GM12878 (cell line): ENCODE results near the gene SH3D19. TPM values are rescaled to one million over a fixed set of nuclear protein-coding genes. Genes with fewer than 3 reads are reported as not detected.

Experiments
- ATAC-seq: fragments of 200-7000 bp; cut with Tn5 transposase; 3 replicates; pipeline ENCODE4 v1.9.1; 2020; ENCODE audit warnings: mild to moderate bottlenecking, moderate library complexity
- BruUV-seq: library from RNA; stranded (reverse); fragments of 400-500 nt; replicated peaks from 2 replicates; lab custom pipeline; 2021; lab: Mats Ljungman, UMichigan
- CTCF ChIA-PET: fragments of 300-600 bp; sonication (Branson Sonifier 250); formaldehyde crosslinking; extraction: SDS; loops from one replicate; lab custom pipeline; 2021; ENCODE audit warnings: inconsistent platforms; lab: Yijun Ruan, JAX
- POLR2A ChIA-PET: fragments of 350-600 bp; formaldehyde crosslinking; extraction: SDS; loops from one replicate; lab custom pipeline; 2021; ENCODE audit warnings: inconsistent platforms; lab: Charles Lee
- RAD21 ChIA-PET: fragments of 300-600 bp; sonication (Branson Sonifier 250); formaldehyde crosslinking; loops from one replicate; lab custom pipeline; 2023; ENCODE audit warnings: antibody characterized with exemption; ENCODE audit not compliant: unreplicated experiment; lab: Charles Lee
- SMC1A ChIA-PET: fragments of 300-600 bp; sonication (Branson Sonifier 250); formaldehyde crosslinking; loops from one replicate; lab custom pipeline; 2023; ENCODE audit not compliant: unreplicated experiment, uncharacterized antibody; lab: Charles Lee
- DNase-seq: peaks from one replicate; pipeline ENCODE4 v3.0.0-alpha.2; 2011; ENCODE audit warnings: low read depth, low spot score
- FAIRE-seq: peaks from 3 replicates; lab custom pipeline; 2011; peaks lifted over from hg19 to GRCh38; lab: Jason Lieb, UNC
- H2AFZ ChIP-seq: 2 replicates; pipeline ENCODE4 v1.6.0; 2011; ENCODE audit warnings: low read depth, low read length, control low read depth; ENCODE audit not compliant: control insufficient read depth
- H3K27ac ChIP-seq: 2 replicates; pipeline ENCODE4 v1.5.1; 2011; ENCODE audit warnings: control low read depth; ENCODE audit not compliant: control insufficient read depth, insufficient read depth
- H3K27me3 ChIP-seq, 2 experiments: replicated peaks in 1 of 2; 2 replicates each; pipeline versions ENCODE4 v1.6.0 to v1.6.1; 2011; ENCODE audit warnings: low read length in 1 of 2; ENCODE audit not compliant: control insufficient read depth in 2 of 2, insufficient read depth in 2 of 2
- H3K36me3 ChIP-seq, 2 experiments: 2 replicates each; pipeline ENCODE4 v1.5.1; 2011; ENCODE audit warnings: low read length in 1 of 2; ENCODE audit not compliant: control insufficient read depth in 2 of 2, insufficient read depth in 2 of 2
- H3K4me1 ChIP-seq: 2 replicates; pipeline ENCODE4 v1.6.1; 2011; ENCODE audit warnings: mild to moderate bottlenecking, low read length, moderate library complexity, mixed read lengths; ENCODE audit not compliant: control insufficient read depth, insufficient read depth
- H3K4me2 ChIP-seq: 2 replicates; pipeline ENCODE4 v1.6.0; 2011; ENCODE audit warnings: control low read depth; ENCODE audit not compliant: control insufficient read depth, insufficient read depth
- H3K4me3 ChIP-seq: fragments of 200-600 bp; sonication (generic); 2 replicates; pipeline ENCODE4 v1.5.1; 2016
- H3K79me2 ChIP-seq: 2 replicates; pipeline ENCODE4 v1.6.0; 2011; ENCODE audit warnings: low read length; ENCODE audit not compliant: control insufficient read depth, insufficient read depth
- H3K9ac ChIP-seq: 2 replicates; pipeline ENCODE4 v1.8.0; 2011; ENCODE audit warnings: low read length, control low read depth, mixed read lengths; ENCODE audit not compliant: control insufficient read depth, insufficient read depth
- H3K9me3 ChIP-seq: replicated peaks from 3 replicates; pipeline ENCODE4 v1.5.1; 2011; ENCODE audit warnings: mild to moderate bottlenecking, low read length; ENCODE audit not compliant: control insufficient read depth, insufficient read depth
- H4K20me1 ChIP-seq: 2 replicates; pipeline ENCODE4 v1.6.0; 2011; ENCODE audit not compliant: control insufficient read depth, insufficient read depth
- ASH2L ChIP-seq: fragments of 300-600, 200-600 bp; sonication (generic); IDR thresholded peaks from 2 replicates; pipeline ENCODE4 v1.6.1; 2017; ENCODE audit warnings: low read depth, mild to moderate bottlenecking, borderline replicate concordance
- E2F4 ChIP-seq: IDR thresholded peaks from 2 replicates; pipeline ENCODE4 v1.6.1; 2012; ENCODE audit warnings: low read depth, low read length, improper control_type of control experiment
- EGR1 ChIP-seq, 2 experiments: IDR thresholded peaks; 1 replicate in 1 of 2; 2 replicates in 1 of 2; pipeline ENCODE4 v1.6.1; 2011 to 2012; ENCODE audit warnings: low read depth in 2 of 2, low read length in 2 of 2, borderline replicate concordance in 1 of 2, mild to moderate bottlenecking in 1 of 2, moderate library complexity in 1 of 2
- ESRRA ChIP-seq: IDR thresholded peaks from 2 replicates; pipeline ENCODE4 v1.6.1; 2012; ENCODE audit warnings: mild to moderate bottlenecking, low read length, improper control_type of control experiment
- EZH2 ChIP-seq: IDR thresholded peaks from 2 replicates; pipeline ENCODE4 v1.6.1; 2012; ENCODE audit warnings: low read depth, mild to moderate bottlenecking, control low read depth, inconsistent platforms, low read length, borderline replicate concordance; ENCODE audit not compliant: control insufficient read depth
- FOXK2 ChIP-seq: fragments of 450-650 bp; IDR thresholded peaks from 2 replicates; pipeline ENCODE4 v1.6.1; 2017; ENCODE audit warnings: mild to moderate bottlenecking, moderate library complexity
- GABPA ChIP-seq: IDR thresholded peaks from 2 replicates; pipeline ENCODE4 v1.6.1; 2014; ENCODE audit warnings: antibody characterized with exemption, low read depth, mild to moderate bottlenecking, inconsistent platforms
- HCFC1 ChIP-seq: fragments of 150-350 bp; IDR thresholded peaks from 2 replicates; pipeline ENCODE4 v1.6.1; 2014; ENCODE audit warnings: low read length
- MTA2 ChIP-seq: fragments of 450-650 bp; IDR thresholded peaks from 2 replicates; pipeline ENCODE4 v1.6.1; 2016; ENCODE audit warnings: low read depth, mild to moderate bottlenecking, moderate library complexity
- NBN ChIP-seq: fragments of 450-650 bp; IDR thresholded peaks from 2 replicates; pipeline ENCODE4 v1.6.1; 2016
- NFYA ChIP-seq: IDR thresholded peaks from 2 replicates; pipeline ENCODE4 v1.6.1; 2011; ENCODE audit warnings: low read depth, mild to moderate bottlenecking, low read length, improper control_type of control experiment, borderline replicate concordance
- NR2C1 ChIP-seq: fragments of 450-650 bp; IDR thresholded peaks from 2 replicates; pipeline ENCODE4 v1.6.1; 2017; ENCODE audit warnings: antibody characterized with exemption, mild to moderate bottlenecking, moderate library complexity
- RB1 ChIP-seq: fragments of 450-650 bp; formaldehyde crosslinking; IDR thresholded peaks from 2 replicates; pipeline ENCODE4 v1.6.1; 2017; ENCODE audit warnings: mild to moderate bottlenecking, borderline replicate concordance
- RELA ChIP-seq: fragments of 450-650 bp; IDR thresholded peaks from 2 replicates; pipeline ENCODE4 v1.8.0; 2014; ENCODE audit warnings: borderline replicate concordance; ENCODE audit not compliant: partially characterized antibody
- TARDBP ChIP-seq: IDR thresholded peaks from 2 replicates; pipeline ENCODE4 v1.6.1; 2016; ENCODE audit warnings: borderline replicate concordance
- ZBED1 ChIP-seq: IDR thresholded peaks from 2 replicates; pipeline ENCODE4 v1.6.1; 2016; ENCODE audit warnings: borderline replicate concordance
- ZNF622 ChIP-seq: fragments of 450-650 bp; IDR thresholded peaks from 2 replicates; pipeline ENCODE4 v1.6.1; 2017; ENCODE audit warnings: mild to moderate bottlenecking, inconsistent platforms
- WGBS: methylation state at CpG from one replicate; pipeline ENCODE4 v1.1.6; 2016; ENCODE audit warnings: low lambda C conversion rate; ENCODE audit not compliant: insufficient replicate concordance, insufficient coverage; ENCODE audit errors: missing lambda C conversion rate; 5-methylcytosine and 5-hydroxymethylcytosine counted together
- in situ Hi-C: fragments of 300-500 bp; cut with MboI; formaldehyde crosslinking; loops from 9 replicates; pipeline ENCODE4 v1.14.3; 2018; ENCODE audit warnings: mixed read lengths
- intact Hi-C: fragments of 100-400 bp; cut with micrococcal nuclease; formaldehyde crosslinking; loops from one replicate; pipeline ENCODE4 v1.14.2; 2022; ENCODE audit not compliant: unreplicated experiment
- polyA plus RNA-seq, 11 experiments: library from polyadenylated mRNA; depleted of rRNA in 4 of 11; unstranded in 6 of 11; stranded (reverse) in 5 of 11; fragments of >200 nt; fragmentation: Nextera tagmentation in 4 of 11; fragmentation: Illumina TruSeq in 1 of 11; extraction: Ambion mirVana in 4 of 11; extraction: Trizol in 1 of 11; gene quantifications; 1 replicate in 1 of 11; 2 replicates in 10 of 11; pipeline versions ENCODE4 v1.2.1 to v1.2.3, GENCODE V29; 2011 to 2016; ENCODE audit warnings: inconsistent platforms in 2 of 11, missing spikeins in 2 of 11, low read depth in 1 of 11
- total RNA-seq, 4 experiments: library from RNA; depleted of rRNA in 3 of 4; stranded (reverse); fragments of >200 nt in 3 of 4; fragmentation: Illumina TruSeq in 1 of 4; extraction: Trizol in 1 of 4; gene quantifications; 2 replicates each; pipeline versions ENCODE4 v1.2.1 to v1.2.3, GENCODE V29; 2013 to 2021

The SH3D19 gene
- total and polyA plus RNA-seq, 10 of the 15 experiments (the other 5 are each of a cell fraction or from before 2014, with no cell fraction given), result 0.03 to 6.9 (median 0.33) TPM; not detected in 3

DNA sequence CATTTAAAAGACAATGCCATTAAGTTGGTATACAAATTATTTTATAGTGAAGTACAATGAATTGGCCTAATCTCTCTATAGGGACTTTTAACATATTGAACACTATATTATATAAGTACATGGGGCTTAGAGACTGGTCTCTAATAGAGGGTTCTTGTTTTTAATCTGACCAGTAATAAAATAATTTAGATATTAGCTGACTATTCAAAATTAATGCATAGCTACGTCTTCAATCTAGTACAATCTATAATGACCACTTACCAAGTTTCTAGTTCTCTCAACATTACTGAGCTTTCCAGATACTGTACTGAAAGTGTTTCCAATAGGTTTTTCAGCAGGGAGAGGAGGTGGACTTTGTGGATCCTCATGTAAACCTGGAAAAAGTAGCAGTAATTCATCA lies 166.4 kb downstream of the SH3D19 start:
- TF ChIP-seq ZNF622, result no peak
- no peak for TF ChIP-seq ESRRA
- no peak for TF ChIP-seq RB1
- no peak for TF ChIP-seq GABPA
- no peak for TF ChIP-seq EZH2
- TF ChIP-seq, all 136 proteins: peak for 0

DNA sequence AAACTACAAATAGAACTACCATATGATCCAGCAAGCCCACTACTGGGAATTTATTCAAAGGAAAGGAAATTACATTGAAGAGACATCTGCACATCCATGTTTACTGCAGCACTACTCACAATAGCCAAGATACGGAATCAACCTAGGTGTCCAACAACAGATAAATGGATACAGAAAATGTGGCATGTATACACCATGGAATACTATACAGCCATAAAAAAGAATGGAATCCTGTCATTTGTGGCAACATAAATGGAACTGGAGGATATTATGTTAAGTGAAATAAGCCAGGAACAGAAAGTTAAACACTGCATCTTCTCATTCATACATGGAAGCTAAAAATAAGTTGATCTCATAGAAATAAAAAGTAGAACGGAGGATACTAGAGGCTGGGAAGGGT lies 167.9 kb downstream of the SH3D19 start:
- ChIA-PET CTCF (interaction anchor here (1.3 kb wide), 1 partner anchor 40 kb away, joined by 5 read pairs; no protein-coding TSS in a partner anchor), SMC1A (interaction anchor here (1.0 kb wide), 1 partner anchor 13 kb away, joined by 3 read pairs; no protein-coding TSS in a partner anchor), RAD21 (no interaction called here), POLR2A (no interaction called here)
- FAIRE-seq, result no peak
- ATAC-seq, result no peak
- H3K36me3 ChIP-seq, result no peaks in the 10 kb centered on the region
- H3K9ac ChIP-seq, result no peak overlapping the region
- in situ Hi-C loops, result no loop called here
- H3K4me3 ChIP-seq, result no peak overlapping the region
- no peak for DNase-seq
- WGBS, result 50% methylated on average over 2 of the region's 2 CpGs
- intact Hi-C loops, result no loop called here
- no peak overlapping the region for H3K4me2 ChIP-seq
- H3K4me1 ChIP-seq, result no peaks in the 10 kb centered on the region
- no TSS peak for BruUV-seq
- H3K9me3 ChIP-seq, result no peaks in the 10 kb centered on the region
- no peaks in the 10 kb centered on the region for H3K79me2 ChIP-seq
- no peaks in the 10 kb centered on the region for H4K20me1 ChIP-seq
- H3K27me3 ChIP-seq, result no peaks in the 10 kb centered on the region
- no peak overlapping the region for H2AFZ ChIP-seq
- H3K27ac ChIP-seq, result no peak overlapping the region
- no peak for TF ChIP-seq E2F4
- TF ChIP-seq FOXK2, result no peak
- no peak for TF ChIP-seq EGR1 (IDR thresholded peaks at IDR 0.05; ENCODE audit: borderline replicate concordance in 1 of 2, low read depth in 2 of 2, low read length in 2 of 2)
- TF ChIP-seq ZBED1, result no peak
- TF ChIP-seq NBN, result no peak
- TF ChIP-seq NFYA, result no peak
- TF ChIP-seq HCFC1, result no peak
- no peak for TF ChIP-seq NR2C1
- TF ChIP-seq MTA2, result no peak
- no peak for TF ChIP-seq ASH2L
- no peak for TF ChIP-seq TARDBP
- no peak for TF ChIP-seq RELA

More for the DNA sequence above, 166.4 kb downstream of the SH3D19 start:
- ChIA-PET SMC1A (interaction anchor here (1.0 kb wide), 1 partner anchor 281 kb away, joined by 3 read pairs; no protein-coding TSS in a partner anchor), POLR2A (no interaction called here), CTCF (no interaction called here), RAD21 (no interaction called here)
- no peaks in the 10 kb centered on the region for H3K36me3 ChIP-seq
- H3K27ac ChIP-seq, result no peak overlapping the region
- H3K27me3 ChIP-seq, result no peaks in the 10 kb centered on the region
- in situ Hi-C loops, result no loop called here
- H3K9me3 ChIP-seq, result no peaks in the 10 kb centered on the region
- no peaks in the 10 kb centered on the region for H4K20me1 ChIP-seq
- no peak overlapping the region for H3K4me2 ChIP-seq
- H3K4me1 ChIP-seq, result no peaks in the 10 kb centered on the region
- DNase-seq (no peak), ATAC-seq (no peak), FAIRE-seq (no peak)
- H3K4me3 ChIP-seq, result no peak overlapping the region
- 91% methylated on average over 1 of the region's 1 CpG for WGBS
- intact Hi-C loops, result no loop called here
- BruUV-seq, result no TSS peak
- H3K79me2 ChIP-seq, result no peaks in the 10 kb centered on the region
- H2AFZ ChIP-seq, result no peak overlapping the region
- H3K9ac ChIP-seq, result no peak overlapping the region
